ENCODE results near the gene TSPAN16.
"Not testable (repeated sequence)": the region's sequence is repeated elsewhere in the genome, so short reads cannot be mapped to it uniquely, and the experiment has no call there.

Gene TSPAN16

GRCh38 chr19:11321191-11322126 is 25.5 kb downstream of the TSPAN16 start:
- no peak for DNase-seq

DNA sequence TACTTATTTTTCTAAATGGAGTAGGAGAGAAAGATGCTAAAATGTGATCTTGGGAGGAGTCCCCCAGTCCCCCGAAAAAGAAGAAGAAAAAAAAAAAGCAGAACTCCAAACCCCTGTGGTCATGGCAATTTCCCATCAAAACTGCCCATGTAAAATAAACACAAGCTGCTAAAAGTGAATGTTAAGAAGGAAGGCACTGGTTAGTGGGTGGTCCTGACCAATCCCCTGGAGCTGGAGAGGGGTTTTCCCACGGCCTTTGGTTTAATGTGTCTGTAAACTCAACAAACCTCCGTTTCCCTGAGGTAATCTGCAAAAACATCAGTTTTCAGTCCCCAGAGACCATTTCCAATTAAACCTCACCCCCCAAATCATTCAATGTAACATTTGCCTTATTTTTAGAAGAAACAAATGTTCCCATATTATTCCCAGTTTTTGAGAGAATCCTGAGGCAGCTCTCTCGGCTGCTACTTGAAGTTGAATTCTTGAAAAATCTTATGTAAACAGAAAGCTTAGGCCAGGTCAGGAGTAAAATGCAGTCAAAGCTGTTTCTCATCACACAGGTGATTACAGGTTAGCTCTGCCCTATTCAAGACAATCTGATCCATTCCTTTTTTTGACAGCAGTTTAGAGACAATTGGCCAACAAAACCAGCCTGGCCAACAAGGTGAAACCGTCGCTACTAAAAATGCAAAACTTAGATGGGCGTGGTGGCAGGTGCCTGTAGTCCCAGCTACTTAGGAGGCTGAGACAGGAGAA is 26.5 kb downstream of the TSPAN16 start:
- DNase-seq = no peak

DNA sequence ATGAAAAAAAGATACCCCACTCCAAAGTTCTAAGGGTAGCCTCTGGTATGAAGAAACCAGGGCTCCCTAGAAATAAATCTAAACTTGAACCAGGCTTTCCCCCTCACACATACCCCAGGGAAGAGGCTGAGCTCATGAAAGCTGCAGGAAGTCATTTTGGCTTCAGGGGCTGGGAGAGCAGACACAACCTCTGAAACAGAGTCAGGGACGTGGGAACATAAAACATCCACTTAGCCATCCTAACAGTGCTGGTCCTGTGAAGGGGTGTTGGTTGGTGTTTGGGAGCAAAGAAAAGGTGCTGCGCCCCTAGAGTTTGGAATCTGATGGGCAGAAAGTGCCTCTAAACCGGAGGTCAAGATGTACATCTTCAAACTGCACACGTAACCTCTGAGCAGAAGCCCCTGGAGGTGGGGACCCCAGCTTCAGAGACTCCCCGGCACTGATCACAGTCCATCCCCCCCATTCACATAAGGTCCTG is 27.7 kb downstream of the TSPAN16 start:
- DNase-seq = no peak

DNA sequence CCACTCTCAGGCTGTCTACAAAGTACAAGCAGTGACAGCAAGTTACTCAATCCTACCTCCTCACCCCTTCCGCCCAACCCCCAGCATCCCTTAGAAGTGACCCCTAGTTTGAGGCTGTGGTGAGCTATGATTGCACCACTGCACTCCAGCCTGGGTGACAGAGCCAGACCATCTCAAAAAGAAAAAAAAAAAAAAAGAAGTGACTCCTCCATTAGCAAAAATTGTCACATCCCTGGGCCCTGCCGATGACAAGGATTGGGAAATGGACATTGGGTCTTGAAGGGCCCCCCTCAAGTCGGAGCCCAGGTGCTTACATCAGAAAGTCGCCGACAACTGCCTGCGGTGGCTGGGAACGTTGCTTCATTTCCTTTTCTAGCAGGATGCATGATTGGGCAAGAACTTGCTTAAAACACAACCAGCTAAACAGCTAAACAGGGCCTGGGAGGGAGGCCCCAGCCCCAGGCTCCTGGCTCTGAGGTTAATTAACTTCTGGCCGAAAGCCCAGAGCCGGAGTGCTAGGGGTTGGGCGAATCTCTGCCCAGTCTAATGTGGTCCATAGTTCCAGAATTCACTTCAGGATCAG is 28.2 kb downstream of the TSPAN16 start:
- no peak for DNase-seq

DNA sequence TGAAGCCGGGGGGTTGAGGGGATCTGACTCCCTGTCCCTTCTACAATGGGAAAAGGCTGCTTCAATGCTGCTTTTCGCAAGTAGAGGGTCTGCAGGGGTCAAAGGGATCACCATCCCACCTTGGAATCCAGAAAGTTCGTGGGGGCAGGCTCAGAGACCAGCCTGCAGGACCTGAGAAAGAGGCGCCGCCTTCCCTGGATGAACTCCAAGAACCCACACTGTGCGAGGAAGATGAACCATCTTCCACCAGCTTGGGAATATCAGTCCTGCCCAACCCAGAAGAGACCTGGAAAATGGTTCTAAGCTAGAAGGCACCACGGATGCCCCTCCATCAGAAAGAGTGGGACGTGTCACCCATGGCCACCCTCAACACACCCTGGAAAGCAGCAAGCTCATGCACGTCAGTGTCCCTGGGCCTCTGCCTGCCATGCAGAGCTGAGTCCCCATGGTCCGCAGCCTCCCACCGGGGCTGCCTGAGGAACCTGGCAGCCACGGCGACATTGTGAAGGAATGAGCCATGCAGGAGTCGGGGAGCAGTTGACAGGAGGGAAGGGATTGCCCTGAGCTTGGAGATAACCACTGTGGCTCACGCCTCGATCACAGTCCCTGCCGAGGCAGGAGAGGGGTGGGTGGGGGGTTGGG is 28.9 kb downstream of the TSPAN16 start:
- no peak for DNase-seq

DNA sequence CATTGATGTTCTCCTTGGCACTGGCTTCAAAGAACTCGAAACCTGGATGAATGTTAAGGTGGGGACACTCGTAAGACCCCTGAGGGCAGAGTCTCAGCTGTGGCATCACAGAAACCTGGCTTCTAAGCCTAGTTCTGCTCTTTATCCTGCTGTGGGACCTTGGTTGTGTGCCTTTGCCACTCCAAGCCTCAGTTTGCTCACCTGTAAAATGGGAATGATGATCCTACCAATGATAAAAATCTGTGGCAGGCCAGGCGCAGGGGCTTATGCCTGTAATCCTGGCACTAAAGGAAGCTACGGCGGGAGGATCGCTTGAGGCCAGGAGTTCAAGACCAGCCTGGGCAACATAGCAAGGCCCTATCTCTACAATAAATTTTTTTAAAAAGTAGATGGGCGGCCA is 29.6 kb downstream of the TSPAN16 start:
- no peak for DNase-seq

DNA sequence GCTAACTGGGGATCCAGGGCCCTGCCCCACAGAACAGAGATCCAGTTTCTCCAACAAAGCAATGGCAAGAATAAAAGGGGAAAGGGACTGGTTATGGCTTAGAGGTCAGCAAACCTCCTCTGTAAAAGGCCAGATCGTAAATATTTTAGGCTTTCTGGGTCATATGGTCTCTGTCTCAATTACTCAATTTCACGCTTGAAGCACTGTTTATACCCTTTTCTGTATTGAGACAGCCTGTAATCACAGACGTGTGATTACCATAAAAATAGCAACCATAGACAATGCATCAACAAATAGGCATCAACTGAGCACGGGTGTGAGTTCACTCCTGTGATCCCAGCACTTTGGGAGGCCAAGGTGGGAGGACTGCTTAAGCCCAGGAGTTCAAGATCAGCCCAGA is 34.2 kb downstream of the TSPAN16 start:
- no peak for DNase-seq

DNA sequence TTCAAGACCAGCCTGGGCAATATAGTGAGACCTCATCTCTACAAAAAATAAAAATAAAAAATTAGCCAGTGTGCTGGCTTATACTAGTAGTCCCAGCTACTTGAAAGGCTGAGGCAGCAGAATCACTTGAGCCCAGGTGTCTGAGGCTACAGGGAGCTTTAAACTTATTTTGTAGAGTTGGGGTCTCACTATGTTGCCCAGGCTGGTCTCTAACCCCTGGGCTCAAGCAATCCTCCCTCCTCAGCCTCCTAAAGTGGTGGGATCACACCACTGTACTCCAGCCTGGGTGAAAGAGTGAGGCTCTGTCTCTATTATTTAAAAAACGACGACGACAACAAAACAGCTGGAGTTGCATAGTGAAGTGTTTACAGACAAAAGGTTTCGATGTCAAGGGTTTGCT is 35.5 kb downstream of the TSPAN16 start:
- no peak for DNase-seq

- DNase-seq = no peak
Observed at GRCh38 chr19:11332822-11333221, 36.9 kb downstream of the TSPAN16 start.

- DNase-seq = not testable (repeated sequence)
Observed at GRCh38 chr19:11333838-11334237, 37.9 kb downstream of the TSPAN16 start.

DNA sequence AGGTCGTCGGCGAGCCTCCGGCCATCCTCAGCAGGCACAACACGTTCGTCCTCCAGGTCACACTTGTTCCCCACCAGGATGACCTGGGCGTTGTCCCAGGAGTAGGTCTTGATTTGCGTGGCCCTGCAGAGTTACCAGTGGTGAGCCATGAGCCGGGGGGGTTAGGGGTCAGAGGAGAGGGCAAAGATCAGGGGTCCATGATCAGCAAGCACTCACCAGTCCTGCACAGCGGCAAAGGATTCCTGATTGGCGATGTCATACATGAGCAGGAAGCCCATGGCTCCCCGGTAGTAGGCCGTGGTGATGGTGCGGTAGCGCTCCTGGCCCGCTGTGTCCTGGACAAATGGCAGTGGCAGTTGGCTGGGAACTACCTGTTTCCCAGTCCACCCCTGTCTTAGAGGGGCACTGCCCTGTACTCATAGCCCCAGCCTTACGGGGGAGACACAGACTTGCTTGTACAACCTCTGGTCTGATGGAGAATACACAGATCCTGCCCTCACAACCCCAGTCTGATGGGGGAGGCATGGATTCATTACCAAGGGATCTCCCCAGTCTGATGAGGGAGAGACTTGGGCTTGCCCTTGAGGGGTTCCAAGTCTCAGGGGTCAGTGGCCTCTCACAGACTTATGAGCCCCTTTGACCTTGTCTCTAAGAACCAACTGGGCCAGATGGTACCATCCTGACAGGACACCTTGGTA is 39.6 kb downstream of the TSPAN16 start:
- no peak for DNase-seq

- no peak for DNase-seq
Observed at GRCh38 chr19:11337080-11337479, 41.1 kb downstream of the TSPAN16 start.

DNA sequence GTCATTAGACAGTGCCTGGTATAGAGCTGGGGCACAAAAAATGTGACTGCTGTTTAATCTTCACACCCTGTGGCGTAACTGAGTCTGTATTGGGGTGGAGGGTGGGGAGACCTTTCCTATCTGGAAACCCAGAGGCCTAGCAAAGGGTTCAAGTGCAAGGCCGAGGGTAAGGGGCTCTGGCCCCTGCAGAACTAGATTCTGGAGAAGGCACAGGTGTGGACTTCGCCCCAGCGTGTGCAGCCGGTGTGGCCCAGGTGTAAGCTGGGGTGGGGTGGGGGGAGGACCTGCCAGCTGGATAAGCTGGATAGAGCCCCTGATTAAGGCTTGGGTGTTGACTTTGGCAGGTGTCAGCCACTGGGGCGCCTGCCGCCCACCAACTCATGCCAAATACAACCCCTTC is 42.2 kb downstream of the TSPAN16 start:
- DNase-seq = no peak

- no peak for DNase-seq
Observed at GRCh38 chr19:11338569-11339253, 42.8 kb downstream of the TSPAN16 start.

- peak; percentile 86 for DNase-seq
Observed at GRCh38 chr19:11339254-11340098, 43.5 kb downstream of the TSPAN16 start, which contains the start of gene RAB3D. Gene RAB3D (minus strand): TSS chr19:11339657. CDS start chr19:11337399, 2,258 bp downstream.

- DNase-seq = not testable (repeated sequence)
Observed at GRCh38 chr19:11340099-11340467, 44.1 kb downstream of the TSPAN16 start.

GRCh38 chr19:11342429-11342828 is 46.5 kb downstream of the TSPAN16 start:
- DNase-seq = no peak

DNA sequence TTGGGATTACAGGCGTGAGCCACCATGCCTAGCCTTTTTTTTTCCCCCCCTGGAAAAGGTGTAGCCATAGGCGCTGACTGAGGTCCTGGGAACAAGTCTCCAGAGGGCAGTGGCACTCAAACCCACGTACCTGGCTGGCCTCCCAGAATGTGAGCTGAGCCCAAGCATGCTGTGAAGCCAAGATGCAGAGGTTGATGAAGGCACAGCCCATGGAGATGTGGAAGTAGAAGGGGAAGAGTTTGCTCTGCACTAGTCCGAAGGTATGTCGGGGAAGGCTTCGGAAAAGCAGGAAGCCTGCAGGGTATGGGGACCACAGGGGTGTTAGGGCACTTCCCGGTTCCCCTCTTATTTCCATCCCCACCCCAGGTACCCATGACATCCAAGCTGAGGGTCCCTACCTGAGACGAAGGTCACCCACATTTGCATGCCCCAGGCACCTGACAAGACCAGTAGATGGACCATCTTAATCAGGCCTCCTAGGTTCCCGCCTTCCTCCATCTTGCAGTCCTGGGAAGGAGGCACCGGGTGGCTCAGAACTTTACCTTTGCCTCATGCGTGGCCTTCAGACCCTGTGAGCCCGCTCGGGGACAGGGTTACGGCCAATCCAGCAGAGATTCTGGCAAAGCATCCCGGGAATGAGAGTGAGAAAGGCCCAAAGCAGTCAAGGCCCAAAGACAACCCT is 49.3 kb downstream of the TSPAN16 start:
- no peak for DNase-seq

DNA sequence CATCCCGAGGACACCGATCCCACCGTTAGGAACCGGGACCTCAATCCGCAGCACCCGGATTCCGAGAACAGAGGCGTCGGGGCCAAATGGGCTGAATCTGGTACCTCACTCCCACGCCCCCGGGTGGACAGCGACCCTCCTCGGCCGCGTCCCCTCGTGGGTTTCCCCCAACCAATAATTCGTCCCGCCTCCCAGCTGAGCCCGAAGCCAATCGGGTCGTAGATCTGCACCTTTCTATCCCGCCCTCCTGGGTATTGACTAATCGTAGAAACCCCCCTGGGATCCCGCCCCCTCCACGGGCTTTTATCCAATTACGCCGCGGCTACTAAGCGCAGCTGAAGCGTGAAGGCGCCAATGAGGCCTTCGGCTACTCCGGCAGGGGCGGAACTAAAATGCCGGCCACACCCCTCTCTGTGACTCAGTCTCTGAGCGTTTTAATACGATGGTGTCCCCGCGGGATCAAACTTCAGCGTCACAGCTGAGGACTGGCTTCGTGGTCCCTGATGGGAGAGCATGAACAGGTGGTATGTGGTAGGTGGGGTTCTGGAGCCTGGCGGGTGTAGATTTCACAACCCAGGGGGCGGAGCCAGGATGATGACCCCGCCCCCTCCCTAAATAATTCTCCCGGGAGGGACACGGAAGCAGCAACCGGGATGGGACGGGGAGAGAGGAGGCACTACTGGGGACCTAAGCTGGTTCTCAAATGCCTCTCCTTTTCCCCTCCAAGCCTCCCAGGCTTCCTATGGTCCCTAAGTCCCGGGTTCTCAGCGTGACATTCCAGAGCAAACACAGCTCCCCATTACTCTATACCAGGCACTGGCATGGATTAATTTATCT is 50.4 kb downstream of the TSPAN16 start, which contains the start of the genes CCDC159 and TMEM205:
Gene CCDC159 (plus strand): TSS at position 416 of the 837 bp plus-strand sequence. CDS start 88 bp downstream, at position 504.
Gene TMEM205 (minus strand): TSS at position 165 of the 837 bp plus-strand sequence. CDS start 649 bp downstream, outside the sequence.
- peak; percentile 96 for DNase-seq
